ENCODE measurements around the gene LDLRAP1.

LDLRAP1 gene

GRCh38 chr1:25610822-25611630 is 67.6 kb downstream of the LDLRAP1 start:
- DNase-seq: no peak

- DNase-seq: no peak
These were observed 68.4 kb downstream of the LDLRAP1 start for GRCh38 chr1:25611843-25612242.

- DNase-seq: no peak
These were observed 69.0 kb downstream of the LDLRAP1 start for GRCh38 chr1:25612421-25612820.

GRCh38 chr1:25613091-25613490 is 69.7 kb downstream of the LDLRAP1 start:
- no peak for DNase-seq

- no peak for DNase-seq
These were observed 71.2 kb downstream of the LDLRAP1 start for GRCh38 chr1:25614501-25615171.

GRCh38 chr1:25615172-25615541 is 71.8 kb downstream of the LDLRAP1 start:
- DNase-seq: no peak

- DNase-seq: no peak
These were observed 72.2 kb downstream of the LDLRAP1 start for GRCh38 chr1:25615563-25616094.

GRCh38 chr1:25616095-25616986 is 72.9 kb downstream of the LDLRAP1 start, which contains the start of gene MAN1C1:
Gene MAN1C1, plus strand, starts transcription at chr1:25616791. Its CDS starts 1,007 bp downstream, at chr1:25617798.
- DNase-seq: peak in 3 of 4 experiments; percentile 41 to 83 (median 67)

- peak in 1 of 4 experiments; percentile 31 for DNase-seq
These were observed 73.7 kb downstream of the LDLRAP1 start for GRCh38 chr1:25616987-25617624.

GRCh38 chr1:25617625-25618432 is 74.4 kb downstream of the LDLRAP1 start:
- no peak for DNase-seq

- no peak for DNase-seq
These were observed 75.0 kb downstream of the LDLRAP1 start for GRCh38 chr1:25618433-25618808.
